T-helper 2 cell (primary cell): ENCODE measurements around the gene MTERF1.
A peak's percentile ranks its signal among the peaks of the same experiment; 100 is the strongest.
"Not testable (repeated sequence)": the region's sequence is repeated elsewhere in the genome, so short reads cannot be mapped to it uniquely, and the experiment has no call there.

ENCODE experiments used
- DNase-seq, 5 experiments: peaks; one replicate each; pipeline versions ENCODE4 v3.0.0 to v3.0.0-alpha.2; 2012 to 2022

MTERF1 gene

GRCh38 chr7:91883676-91884362 is 3.3 kb upstream of the MTERF1 start:
- no peak for DNase-seq

- no peak for DNase-seq
Measured at GRCh38 chr7:91880016-91880412, 488 bp downstream of the MTERF1 start.

GRCh38 chr7:91876391-91877133 is 3.9 kb downstream of the MTERF1 start:
- DNase-seq = no peak

- DNase-seq = no peak
Measured at GRCh38 chr7:91875851-91876250, 4.7 kb downstream of the MTERF1 start.

- no peak for DNase-seq
Measured at GRCh38 chr7:91872928-91873327, 7.6 kb downstream of the MTERF1 start.

GRCh38 chr7:91872069-91872468 is 8.4 kb downstream of the MTERF1 start:
- DNase-seq = no peak

- no peak for DNase-seq
Measured at GRCh38 chr7:91869661-91870060, 10.8 kb downstream of the MTERF1 start.

- no peak for DNase-seq
Measured at GRCh38 chr7:91866599-91867148, 13.8 kb downstream of the MTERF1 start.

GRCh38 chr7:91865511-91865910 is 15.0 kb downstream of the MTERF1 start:
- DNase-seq = no peak

GRCh38 chr7:91864604-91865003 is 15.9 kb downstream of the MTERF1 start:
- not testable (repeated sequence) for DNase-seq

- no peak for DNase-seq
Measured at GRCh38 chr7:91864070-91864469, 16.4 kb downstream of the MTERF1 start.

- DNase-seq = peak in 1 of 5 experiments; percentile 37
Measured at GRCh38 chr7:91852263-91852741, 28.2 kb downstream of the MTERF1 start.

GRCh38 chr7:91850455-91850854 is 30.0 kb downstream of the MTERF1 start:
- DNase-seq = no peak

GRCh38 chr7:91847876-91848588 is 32.5 kb downstream of the MTERF1 start:
- DNase-seq = no peak

- no peak for DNase-seq
Measured at GRCh38 chr7:91847231-91847630, 33.3 kb downstream of the MTERF1 start.

GRCh38 chr7:91846436-91846835 is 34.1 kb downstream of the MTERF1 start:
- no peak for DNase-seq

GRCh38 chr7:91843831-91844230 is 36.7 kb downstream of the MTERF1 start:
- DNase-seq = no peak

GRCh38 chr7:91838439-91838838 is 42.1 kb downstream of the MTERF1 start:
- DNase-seq = no peak

GRCh38 chr7:91837397-91838070 is 43.0 kb downstream of the MTERF1 start:
- DNase-seq = no peak

GRCh38 chr7:91835826-91836368 is 44.6 kb downstream of the MTERF1 start:
- DNase-seq = no peak

GRCh38 chr7:91835091-91835825 is 45.2 kb downstream of the MTERF1 start:
- DNase-seq = no peak
